Immature natural killer cell (primary cell): ENCODE results near the gene AIMP1. TPM values are rescaled to one million over a fixed set of nuclear protein-coding genes. Genes with fewer than 3 reads are reported as not detected.
A peak's percentile ranks its signal among the peaks of the same experiment; 100 is the strongest.

ENCODE experiments used
- DNase-seq, 3 donors: peaks; one replicate each; pipeline ENCODE4 v3.0.0; 2022; ENCODE audit warnings: mixed read lengths in 1 of 3
- H3K27ac Mint-ChIP-seq, 6 donors: one replicate each; pipeline ENCODE4 v1.8.0; 2020; ENCODE audit warnings: mixed read lengths in 6 of 6, mild to moderate bottlenecking in 5 of 6, inconsistent platforms in 4 of 6, moderate library complexity in 3 of 6
- H3K27me3 Mint-ChIP-seq, 3 donors: one replicate each; pipeline ENCODE4 v1.8.0; 2020 to 2021; ENCODE audit warnings: low read depth in 3 of 3, mild to moderate bottlenecking in 3 of 3, mixed read lengths in 3 of 3, moderate library complexity in 3 of 3, inconsistent platforms in 1 of 3
- H3K36me3 Mint-ChIP-seq, 3 donors: one replicate each; pipeline ENCODE4 v1.8.0; 2020; ENCODE audit warnings: mixed read lengths in 3 of 3, inconsistent platforms in 2 of 3, mild to moderate bottlenecking in 2 of 3
- H3K4me1 Mint-ChIP-seq, 2 donors: one replicate each; pipeline ENCODE4 v1.8.0; 2020; ENCODE audit warnings: inconsistent platforms in 2 of 2, mild to moderate bottlenecking in 2 of 2, mixed read lengths in 2 of 2, moderate library complexity in 1 of 2
- H3K4me3 Mint-ChIP-seq, 5 donors: one replicate each; pipeline ENCODE4 v1.8.0; 2020; ENCODE audit warnings: mild to moderate bottlenecking in 5 of 5, mixed read lengths in 5 of 5, inconsistent platforms in 3 of 5, moderate library complexity in 3 of 5
- H3K9me3 Mint-ChIP-seq, 6 donors: one replicate each; pipeline ENCODE4 v1.8.0; 2020; ENCODE audit warnings: mild to moderate bottlenecking in 6 of 6, mixed read lengths in 6 of 6, inconsistent platforms in 4 of 6, moderate library complexity in 3 of 6
- polyA plus RNA-seq, 3 donors: library from polyadenylated mRNA; unstranded; fragments of 300-500 nt; fragmentation: Illumina TruSeq; gene quantifications; one replicate each; pipeline ENCODE4 v1.2.3, GENCODE V29; 2021

Gene AIMP1
- polyA plus RNA-seq, 3 donors from 2014 or later: 38.2 to 68.9 (median 46.3) TPM

GRCh38 chr4:106340774-106341173, 24.4 kb downstream of the AIMP1 start:
- Mint-ChIP-seq H3K27me3 (peaks cover 0 to 2% (median 1%) of the 10 kb centered on the region in 3 donors), H3K27ac (peak overlapping the region in 5 of 6 donors; percentile 4 to 78 (median 50)), H3K36me3 (peaks cover 42 to 50% (median 45%) of the 10 kb centered on the region in 3 donors), H3K9me3 (peaks cover 0 to 7% (median 5%) of the 10 kb centered on the region in 6 donors), H3K4me1 (peaks cover 45 to 76% of the 10 kb centered on the region in 2 donors), H3K4me3 (peak overlapping the region in 2 of 5 donors; percentile 1 to 45)
- no peak for DNase-seq

GRCh38 chr4:106343865-106344646, 27.7 kb downstream of the AIMP1 start:
- DNase-seq: no peak
- H3K36me3 Mint-ChIP-seq: peaks cover 21 to 36% (median 32%) of the 10 kb centered on the region in 3 donors
- H3K27me3 Mint-ChIP-seq: peaks cover 0 to 2% (median 1%) of the 10 kb centered on the region in 3 donors
- peak overlapping the region in 3 of 6 donors; percentile 1 to 43 (median 8) for H3K27ac Mint-ChIP-seq
- peaks cover 43 to 60% of the 10 kb centered on the region in 2 donors for H3K4me1 Mint-ChIP-seq
- H3K9me3 Mint-ChIP-seq: no peaks in the 10 kb centered on the region
- no peak overlapping the region for H3K4me3 Mint-ChIP-seq

GRCh38 chr4:106344647-106344970, 28.3 kb downstream of the AIMP1 start:
- peaks cover 0 to 2% (median 0%) of the 10 kb centered on the region in 3 donors for H3K27me3 Mint-ChIP-seq
- H3K36me3 Mint-ChIP-seq: peaks cover 16 to 32% (median 30%) of the 10 kb centered on the region in 3 donors
- H3K27ac Mint-ChIP-seq: no peak overlapping the region
- no peak for DNase-seq
- H3K9me3 Mint-ChIP-seq: no peaks in the 10 kb centered on the region
- H3K4me1 Mint-ChIP-seq: peaks cover 39 to 55% of the 10 kb centered on the region in 2 donors
- H3K4me3 Mint-ChIP-seq: no peak overlapping the region

- Mint-ChIP-seq H3K36me3 (peaks cover 12 to 23% (median 20%) of the 10 kb centered on the region in 3 donors), H3K4me3 (no peak overlapping the region), H3K27ac (no peak overlapping the region)
Measured at GRCh38 chr4:106347167-106347566, 30.8 kb downstream of the AIMP1 start.

GRCh38 chr4:106351016-106351415, 34.7 kb downstream of the AIMP1 start:
- peaks cover 10 to 23% (median 20%) of the 10 kb centered on the region in 3 donors for H3K36me3 Mint-ChIP-seq
- H3K4me1 Mint-ChIP-seq: no peaks in the 10 kb centered on the region

More at GRCh38 chr4:106347167-106347566, 30.8 kb downstream of the AIMP1 start:
- H3K9me3 Mint-ChIP-seq: no peaks in the 10 kb centered on the region
- no peak for DNase-seq
- H3K4me1 Mint-ChIP-seq: peaks cover 17 to 29% of the 10 kb centered on the region in 2 donors
- H3K27me3 Mint-ChIP-seq: peaks cover 0 to 2% (median 0%) of the 10 kb centered on the region in 3 donors

GRCh38 chr4:106353786-106354185, 37.4 kb downstream of the AIMP1 start:
- no peaks in the 10 kb centered on the region for H3K9me3 Mint-ChIP-seq
- H3K27ac Mint-ChIP-seq: no peak overlapping the region

More at GRCh38 chr4:106351016-106351415, 34.7 kb downstream of the AIMP1 start:
- Mint-ChIP-seq H3K27me3 (no peaks in the 10 kb centered on the region), H3K27ac (no peak overlapping the region), H3K9me3 (no peaks in the 10 kb centered on the region), H3K4me3 (no peak overlapping the region)
- no peak for DNase-seq

GRCh38 chr4:106355193-106355592, 38.8 kb downstream of the AIMP1 start:
- H3K4me3 Mint-ChIP-seq: no peak overlapping the region
- no peaks in the 10 kb centered on the region for H3K4me1 Mint-ChIP-seq
- no peak for DNase-seq
- no peaks in the 10 kb centered on the region for H3K9me3 Mint-ChIP-seq
- peaks cover 4 to 6% (median 4%) of the 10 kb centered on the region in 3 donors for H3K36me3 Mint-ChIP-seq
- H3K27ac Mint-ChIP-seq: no peak overlapping the region
- H3K27me3 Mint-ChIP-seq: peaks cover 0 to 3% (median 1%) of the 10 kb centered on the region in 3 donors

More at GRCh38 chr4:106353786-106354185, 37.4 kb downstream of the AIMP1 start:
- Mint-ChIP-seq H3K4me3 (no peak overlapping the region), H3K4me1 (no peaks in the 10 kb centered on the region), H3K27me3 (peaks cover 0 to 2% (median 1%) of the 10 kb centered on the region in 3 donors), H3K36me3 (peaks cover 6 to 9% (median 8%) of the 10 kb centered on the region in 3 donors)
- DNase-seq: no peak

- H3K27me3 Mint-ChIP-seq: peaks cover 1 to 4% (median 3%) of the 10 kb centered on the region in 3 donors
- H3K4me1 Mint-ChIP-seq: no peaks in the 10 kb centered on the region
- H3K9me3 Mint-ChIP-seq: no peaks in the 10 kb centered on the region
- H3K4me3 Mint-ChIP-seq: no peak overlapping the region
- DNase-seq: no peak
- no peak overlapping the region for H3K27ac Mint-ChIP-seq
- H3K36me3 Mint-ChIP-seq: no peaks in the 10 kb centered on the region
Measured at GRCh38 chr4:106358899-106359298, 42.5 kb downstream of the AIMP1 start.

- H3K36me3 Mint-ChIP-seq: no peaks in the 10 kb centered on the region
- H3K4me1 Mint-ChIP-seq: no peaks in the 10 kb centered on the region
- H3K27ac Mint-ChIP-seq: no peak overlapping the region
- DNase-seq: no peak
- no peaks in the 10 kb centered on the region for H3K9me3 Mint-ChIP-seq
- H3K27me3 Mint-ChIP-seq: peaks cover 2 to 6% (median 5%) of the 10 kb centered on the region in 3 donors
- no peak overlapping the region for H3K4me3 Mint-ChIP-seq
Measured at GRCh38 chr4:106362086-106362825, 45.9 kb downstream of the AIMP1 start.

GRCh38 chr4:106364282-106364681, 47.9 kb downstream of the AIMP1 start:
- H3K27ac Mint-ChIP-seq: no peak overlapping the region
- H3K4me3 Mint-ChIP-seq: no peak overlapping the region
- H3K4me1 Mint-ChIP-seq: no peaks in the 10 kb centered on the region
- no peaks in the 10 kb centered on the region for H3K36me3 Mint-ChIP-seq
- DNase-seq: no peak
- H3K9me3 Mint-ChIP-seq: no peaks in the 10 kb centered on the region
- H3K27me3 Mint-ChIP-seq: peaks cover 2 to 6% (median 3%) of the 10 kb centered on the region in 3 donors

GRCh38 chr4:106365613-106366012, 49.3 kb downstream of the AIMP1 start:
- Mint-ChIP-seq H3K36me3 (no peaks in the 10 kb centered on the region), H3K4me1 (no peaks in the 10 kb centered on the region), H3K9me3 (no peaks in the 10 kb centered on the region), H3K4me3 (no peak overlapping the region), H3K27me3 (peaks cover 2 to 6% (median 3%) of the 10 kb centered on the region in 3 donors), H3K27ac (no peak overlapping the region)
- no peak for DNase-seq

- Mint-ChIP-seq H3K36me3 (no peaks in the 10 kb centered on the region), H3K27me3 (peaks cover 2 to 6% (median 3%) of the 10 kb centered on the region in 3 donors), H3K9me3 (no peaks in the 10 kb centered on the region), H3K27ac (no peak overlapping the region), H3K4me3 (no peak overlapping the region), H3K4me1 (no peaks in the 10 kb centered on the region)
- DNase-seq: no peak
Measured at GRCh38 chr4:106366026-106366425, 49.7 kb downstream of the AIMP1 start.

GRCh38 chr4:106367072-106367471, 50.7 kb downstream of the AIMP1 start:
- Mint-ChIP-seq H3K4me1 (no peaks in the 10 kb centered on the region), H3K27ac (no peak overlapping the region), H3K27me3 (peaks cover 2 to 3% (median 3%) of the 10 kb centered on the region in 3 donors), H3K4me3 (no peak overlapping the region), H3K36me3 (no peaks in the 10 kb centered on the region), H3K9me3 (no peaks in the 10 kb centered on the region)
- no peak for DNase-seq

GRCh38 chr4:106368678-106369077, 52.3 kb downstream of the AIMP1 start, which contains the start of gene GIMD1:
TSS of gene GIMD1 (minus strand) at chr4:106368778. CDS start at chr4:106367435, 1,343 bp downstream.
- Mint-ChIP-seq H3K36me3 (no peaks in the 10 kb centered on the region), H3K9me3 (no peaks in the 10 kb centered on the region), H3K4me3 (no peak within 1 kb of the TSS), H3K4me1 (no peaks in the 10 kb centered on the region), H3K27ac (no peak within 1 kb of the TSS), H3K27me3 (peaks cover 2 to 3% (median 3%) of the 10 kb centered on the region in 3 donors)
- DNase-seq: no peak
